GM12874 (cell line): ENCODE results near the gene SMIM22.

Experiments
- CTCF ChIP-seq: IDR thresholded peaks from 2 replicates; pipeline ENCODE4 v1.5.1; 2011; ENCODE audit warnings: low read depth, mild to moderate bottlenecking, control low read depth, low read length, moderate library complexity; ENCODE audit not compliant: insufficient read depth

Gene SMIM22

GRCh38 chr16:4820652-4821051 is 25.5 kb downstream of the SMIM22 start:
- no peak for TF ChIP-seq CTCF

GRCh38 chr16:4825196-4825595 is 30.0 kb downstream of the SMIM22 start:
- TF ChIP-seq CTCF, result no peak

GRCh38 chr16:4826526-4826925 is 31.4 kb downstream of the SMIM22 start:
- no peak for TF ChIP-seq CTCF

GRCh38 chr16:4826980-4827379 is 31.8 kb downstream of the SMIM22 start:
- TF ChIP-seq CTCF, result no peak

- TF ChIP-seq CTCF, result no peak
Observed at GRCh38 chr16:4828567-4829321, 33.6 kb downstream of the SMIM22 start.

- TF ChIP-seq CTCF, result no peak
Observed at GRCh38 chr16:4830408-4830807, 35.2 kb downstream of the SMIM22 start.

GRCh38 chr16:4831616-4832015 is 36.4 kb downstream of the SMIM22 start:
- no peak for TF ChIP-seq CTCF
